HG02981 (cell line): Measurements from ENCODE around the gene MMS19.
"Not testable (repeated sequence)": the region's sequence is repeated elsewhere in the genome, so short reads cannot be mapped to it uniquely, and the experiment has no call there.

Source experiments
- ATAC-seq: cut with Tn5 transposase; IDR thresholded peaks from one replicate; pipeline ENCODE4 v1.9.1; 2021; ENCODE audit warnings: mild to moderate bottlenecking, moderate library complexity; ENCODE audit not compliant: unreplicated experiment

MMS19 gene

GRCh38 chr10:97427571-97428179 is 70.5 kb downstream of the MMS19 start:
- ATAC-seq: no peak

GRCh38 chr10:97426776-97427570 is 71.2 kb downstream of the MMS19 start:
- no peak for ATAC-seq

GRCh38 chr10:97425964-97426775 is 72.1 kb downstream of the MMS19 start, which contains the start of gene PGAM1:
PGAM1 (plus strand) TSS chr10:97426191; CDS start chr10:97426308, 117 bp downstream.
- ATAC-seq: peak; percentile 77

DNA sequence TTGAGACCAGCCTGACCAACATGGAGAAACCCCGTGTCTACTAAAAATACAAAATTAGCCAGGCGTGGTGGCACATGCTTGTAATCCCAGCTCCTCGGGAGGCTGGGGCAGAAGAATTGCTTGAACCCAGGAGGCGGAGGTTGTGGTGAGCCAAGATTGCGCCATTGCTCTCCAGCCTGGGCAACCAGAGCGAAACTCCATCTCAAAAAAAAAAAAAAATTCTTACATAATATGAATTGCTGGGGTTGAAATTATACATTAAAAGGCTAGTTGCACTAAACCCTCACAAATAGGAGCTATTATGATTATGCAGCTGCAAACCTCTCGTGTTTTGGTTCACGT is 74.5 kb downstream of the MMS19 start:
- not testable (repeated sequence) for ATAC-seq

- ATAC-seq: no peak
These were observed 81.7 kb downstream of the MMS19 start for GRCh38 chr10:97416565-97416964.

GRCh38 chr10:97412891-97413304 is 85.3 kb downstream of the MMS19 start:
- no peak for ATAC-seq

- no peak for ATAC-seq
These were observed 86.8 kb downstream of the MMS19 start for GRCh38 chr10:97411406-97411805.

- ATAC-seq: no peak
These were observed 89.7 kb downstream of the MMS19 start for GRCh38 chr10:97408496-97408992.
